A673 (cell line): Measurements from ENCODE around the gene DPP10. TPM values are rescaled to one million over a fixed set of nuclear protein-coding genes. Genes with fewer than 3 reads are reported as not detected.

Experiments
- BruUV-seq: library from RNA; stranded (reverse); fragments of 400-500 nt; replicated peaks from 2 replicates; lab custom pipeline; 2021; lab: Mats Ljungman, UMichigan
- CTCF ChIA-PET: fragments of 300-600 bp; sonication (Branson Sonifier 250); formaldehyde crosslinking; loops from one replicate; lab custom pipeline; 2022; ENCODE audit warnings: antibody characterized with exemption; lab: Charles Lee
- POLR2A ChIA-PET: fragments of 300-600 bp; sonication (Branson Sonifier 250); formaldehyde crosslinking; loops from one replicate; lab custom pipeline; 2022; ENCODE audit warnings: antibody characterized with exemption; ENCODE audit not compliant: low non-redundant PET; lab: Charles Lee
- DNase-seq: peaks from one replicate; pipeline ENCODE4 v3.0.0-alpha.2; 2015; ENCODE audit warnings: low spot score
- H3K27ac ChIP-seq: fragments of 200-600 bp; sonication (generic); 2 replicates; pipeline ENCODE4 v1.5.1; 2016; ENCODE audit warnings: mixed run types, low read depth, mild to moderate bottlenecking, mixed read lengths, antibody characterized with exemption, low read length; ENCODE audit not compliant: poor library complexity, severe bottlenecking
- H3K27me3 ChIP-seq: fragments of 200-600 bp; sonication (generic); replicated peaks from 2 replicates; pipeline ENCODE4 v1.6.1; 2017; ENCODE audit warnings: mixed run types, low read depth, mild to moderate bottlenecking, mixed read lengths, antibody characterized with exemption, low read length; ENCODE audit not compliant: insufficient read depth, poor library complexity
- H3K36me3 ChIP-seq: fragments of 200-600 bp; sonication (generic); 2 replicates; pipeline ENCODE4 v1.6.1; 2016; ENCODE audit warnings: mixed run types, mild to moderate bottlenecking, mixed read lengths, antibody characterized with exemption, low read length; ENCODE audit not compliant: insufficient read depth, poor library complexity, severe bottlenecking
- H3K4me1 ChIP-seq: fragments of 200-600 bp; sonication (generic); 2 replicates; pipeline ENCODE4 v1.6.1; 2017; ENCODE audit warnings: mixed run types, mild to moderate bottlenecking, mixed read lengths, antibody characterized with exemption, low read length; ENCODE audit not compliant: insufficient read depth, poor library complexity, severe bottlenecking
- H3K4me3 ChIP-seq: fragments of 200-600 bp; sonication (generic); 2 replicates; pipeline ENCODE4 v1.5.1; 2016; ENCODE audit warnings: low read depth, mixed run types, mild to moderate bottlenecking, mixed read lengths, low read length; ENCODE audit not compliant: poor library complexity, severe bottlenecking
- H3K9me3 ChIP-seq: fragments of 200-600 bp; sonication (generic); 2 replicates; pipeline ENCODE4 v1.6.1; 2016; ENCODE audit warnings: mixed run types, low read depth, mild to moderate bottlenecking, mixed read lengths, antibody characterized with exemption, low read length; ENCODE audit not compliant: poor library complexity, severe bottlenecking
- CTCF ChIP-seq: fragments of 300-800, 200-600 bp; sonication (generic); conservative IDR thresholded peaks from 2 replicates; pipeline ENCODE4 v1.5.1; 2017; ENCODE audit warnings: low read depth, mild to moderate bottlenecking, antibody characterized with exemption, low read length, moderate library complexity, mixed read lengths
- EZH2 ChIP-seq: fragments of 200-600 bp; sonication (generic); IDR thresholded peaks from 2 replicates; pipeline ENCODE4 v1.6.1; 2017; ENCODE audit warnings: borderline replicate concordance, low read depth, mild to moderate bottlenecking, mixed read lengths, antibody characterized with exemption, low read length; ENCODE audit not compliant: poor library complexity, severe bottlenecking
- intact Hi-C: fragments of 100-400 bp; cut with micrococcal nuclease; formaldehyde crosslinking; loops from one replicate; pipeline ENCODE4 v1.10.0; 2022; ENCODE audit not compliant: unreplicated experiment
- total RNA-seq: library from RNA; stranded (reverse); gene quantifications from 2 replicates; pipeline ENCODE4 v1.2.3, GENCODE V29; 2021

DPP10 gene
- total RNA-seq, 1 experiment from 2014 or later, result not detected

- no peak for DNase-seq
- no peaks in the 10 kb centered on the region for H3K27me3 ChIP-seq
- H3K4me3 ChIP-seq, result no peak overlapping the region
- no peak overlapping the region for H3K27ac ChIP-seq
- ChIA-PET CTCF (no interaction called here), POLR2A (no interaction called here)
- H3K36me3 ChIP-seq, result no peaks in the 10 kb centered on the region
- no peaks in the 10 kb centered on the region for H3K9me3 ChIP-seq
- no peaks in the 10 kb centered on the region for H3K4me1 ChIP-seq
- no peak for TF ChIP-seq EZH2
- TF ChIP-seq CTCF, result no peak
- no TSS peak for BruUV-seq
- intact Hi-C loops, result no loop called here
Measured at GRCh38 chr2:114683251-114683650, 240.8 kb downstream of the DPP10 start.

GRCh38 chr2:114684403-114684802 is 242.0 kb downstream of the DPP10 start:
- intact Hi-C loops, result no loop called here
- no peak overlapping the region for H3K27ac ChIP-seq
- no peaks in the 10 kb centered on the region for H3K36me3 ChIP-seq
- H3K9me3 ChIP-seq, result no peaks in the 10 kb centered on the region
- DNase-seq, result no peak
- H3K27me3 ChIP-seq, result no peaks in the 10 kb centered on the region
- no TSS peak for BruUV-seq
- no peaks in the 10 kb centered on the region for H3K4me1 ChIP-seq
- H3K4me3 ChIP-seq, result no peak overlapping the region
- TF ChIP-seq EZH2, result no peak
- TF ChIP-seq CTCF, result no peak
- CTCF ChIA-PET, result no interaction called here
- POLR2A ChIA-PET, result no interaction called here

GRCh38 chr2:114685102-114685501 is 242.7 kb downstream of the DPP10 start:
- ChIA-PET CTCF (no interaction called here), POLR2A (no interaction called here)
- H3K27me3 ChIP-seq, result no peaks in the 10 kb centered on the region
- TF ChIP-seq EZH2, result no peak
- TF ChIP-seq CTCF, result no peak
- DNase-seq, result no peak
- no peak overlapping the region for H3K4me3 ChIP-seq
- H3K36me3 ChIP-seq, result no peaks in the 10 kb centered on the region
- H3K4me1 ChIP-seq, result no peaks in the 10 kb centered on the region
- H3K27ac ChIP-seq, result no peak overlapping the region
- H3K9me3 ChIP-seq, result no peaks in the 10 kb centered on the region
- intact Hi-C loops, result no loop called here
- no TSS peak for BruUV-seq
